LNCAP (cell line): Measurements from ENCODE around the gene RNF13.

ENCODE experiments used
- CTCF ChIP-seq: fragments of 450-650 bp; IDR thresholded peaks from 2 replicates; pipeline ENCODE4 v1.5.1; 2017; ENCODE audit warnings: mild to moderate bottlenecking

RNF13 gene

DNA sequence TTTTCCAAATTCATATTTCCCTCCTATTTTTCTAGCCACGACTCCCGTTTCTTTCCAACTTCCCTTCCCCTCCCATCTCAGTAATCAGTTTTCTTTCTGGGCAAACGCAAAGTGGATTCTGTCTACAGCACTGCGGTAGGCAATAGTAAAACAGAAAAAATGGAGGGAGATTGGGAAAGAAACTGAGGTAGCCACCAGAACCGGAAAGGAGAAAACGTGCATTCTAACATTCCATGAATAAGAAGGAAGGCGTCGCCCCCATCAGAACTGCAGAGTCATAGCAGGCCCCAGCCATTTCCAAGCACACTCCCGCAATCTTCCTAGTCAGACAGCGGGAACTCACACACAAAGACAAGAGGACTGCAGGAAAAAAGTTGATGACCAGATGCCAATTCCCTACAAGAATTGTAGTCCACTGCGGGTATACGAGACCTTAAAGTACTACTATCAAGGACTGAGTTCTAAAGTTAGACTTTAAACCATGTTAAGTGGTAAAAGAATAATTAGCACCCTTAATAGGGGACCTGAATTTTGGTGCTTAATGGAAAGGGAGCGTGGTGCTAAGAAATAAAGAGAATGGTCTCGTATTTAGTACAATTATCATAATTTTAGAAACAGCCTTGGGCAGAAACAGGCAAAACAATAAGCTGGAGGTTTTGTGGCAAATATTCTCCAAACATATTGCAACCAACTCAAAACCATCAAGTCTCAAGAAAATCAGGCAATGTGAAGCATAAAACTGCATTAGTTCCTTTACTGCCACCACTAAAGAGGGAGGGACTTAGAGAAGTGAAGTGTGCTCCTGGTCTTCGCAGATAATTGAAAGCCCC lies 156.3 kb downstream of the RNF13 start:
- TF ChIP-seq CTCF, result no peak

- TF ChIP-seq CTCF, result no peak
These were observed 157.1 kb downstream of the RNF13 start for GRCh38 chr3:149969940-149970715.

DNA sequence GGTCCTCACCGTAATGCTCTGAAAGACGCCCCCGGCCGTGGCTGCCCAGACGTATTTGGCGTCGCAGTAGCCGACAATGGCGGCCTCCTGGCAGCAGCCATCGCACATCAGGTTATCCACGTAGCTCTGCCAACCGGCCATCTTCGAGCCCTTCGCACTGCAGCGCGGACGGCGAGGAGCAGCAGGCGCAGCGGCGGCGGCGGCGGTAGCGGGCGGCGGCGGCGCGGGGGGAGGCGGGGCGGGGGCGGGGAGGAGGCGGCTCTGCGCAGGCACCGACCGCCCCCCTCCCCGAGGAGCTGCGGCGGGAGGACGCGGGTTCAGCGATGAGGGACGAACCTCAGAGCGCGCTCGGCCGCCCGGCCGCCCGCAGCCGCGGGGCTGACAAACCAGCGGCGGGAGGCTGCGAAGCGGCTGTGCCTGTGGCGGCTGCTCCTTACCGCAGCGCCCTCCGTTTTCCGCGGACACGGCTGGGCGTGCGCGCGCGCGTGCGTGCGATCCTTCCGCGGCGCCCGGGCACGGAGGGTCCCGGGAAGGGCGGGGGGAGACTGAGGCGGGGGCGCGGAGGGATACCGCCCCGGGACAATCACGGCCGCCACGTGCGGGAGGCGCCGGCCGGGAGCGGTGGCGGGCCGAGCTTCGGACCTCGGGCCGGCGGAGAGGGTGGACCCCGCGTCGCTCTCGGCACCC lies 157.8 kb downstream of the RNF13 start, which contains the start of gene PFN2:
TSS of gene PFN2 (minus strand) at position 180 of the 687 bp plus-strand sequence. CDS start at position 141, 39 bp downstream.
- no peak for TF ChIP-seq CTCF

DNA sequence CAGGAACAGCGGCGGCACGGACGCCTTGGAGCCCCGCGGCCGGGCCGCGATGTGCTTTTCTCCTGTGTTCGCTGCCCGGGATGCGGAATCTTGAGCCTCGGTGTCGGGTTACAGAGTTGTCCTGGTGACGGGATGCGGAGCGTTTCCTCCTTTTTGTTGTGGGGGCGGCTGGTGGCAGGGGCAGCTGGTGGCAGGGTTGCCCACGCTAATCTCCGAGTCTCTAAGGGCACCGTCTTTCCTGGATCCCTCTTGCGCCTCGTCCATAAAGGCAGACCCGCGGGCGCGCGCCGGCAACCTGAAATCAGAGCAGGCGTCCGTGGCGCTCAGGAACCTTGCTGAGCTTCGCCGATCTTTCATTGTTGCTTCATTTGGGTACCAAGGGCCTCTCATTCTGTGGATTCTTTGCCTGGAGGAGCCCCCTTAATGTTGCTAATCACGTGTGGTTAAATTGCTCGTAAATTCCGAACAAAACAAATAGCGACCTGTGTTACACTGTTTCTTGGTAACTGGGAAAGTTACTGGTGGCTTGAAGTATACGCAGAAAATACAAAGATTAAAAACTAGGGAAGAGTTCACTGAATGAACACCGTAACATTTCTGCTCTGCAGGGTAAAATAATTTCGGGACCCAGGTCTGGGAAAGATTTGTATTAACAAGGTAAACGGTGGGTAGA lies 158.5 kb downstream of the RNF13 start:
- no peak for TF ChIP-seq CTCF

DNA sequence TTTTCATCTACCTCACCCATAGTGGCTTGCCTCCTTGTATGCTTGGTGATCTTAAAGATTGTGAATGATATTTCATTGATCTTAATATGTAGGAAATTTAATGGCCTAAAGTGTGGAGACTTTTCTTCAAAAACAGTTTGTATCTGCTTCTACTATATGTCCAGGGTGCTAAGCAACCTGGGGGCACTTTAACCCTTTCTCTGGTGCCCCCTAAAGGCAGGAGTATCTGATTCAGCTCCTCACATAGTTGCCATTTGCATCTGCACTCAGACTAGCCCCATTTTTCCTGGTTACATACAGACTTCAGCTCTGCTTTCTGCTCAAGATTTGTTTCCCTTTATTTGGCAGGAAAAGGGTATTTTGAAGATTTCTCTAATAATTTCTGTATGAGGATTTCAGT lies 162.9 kb downstream of the RNF13 start:
- no peak for TF ChIP-seq CTCF

DNA sequence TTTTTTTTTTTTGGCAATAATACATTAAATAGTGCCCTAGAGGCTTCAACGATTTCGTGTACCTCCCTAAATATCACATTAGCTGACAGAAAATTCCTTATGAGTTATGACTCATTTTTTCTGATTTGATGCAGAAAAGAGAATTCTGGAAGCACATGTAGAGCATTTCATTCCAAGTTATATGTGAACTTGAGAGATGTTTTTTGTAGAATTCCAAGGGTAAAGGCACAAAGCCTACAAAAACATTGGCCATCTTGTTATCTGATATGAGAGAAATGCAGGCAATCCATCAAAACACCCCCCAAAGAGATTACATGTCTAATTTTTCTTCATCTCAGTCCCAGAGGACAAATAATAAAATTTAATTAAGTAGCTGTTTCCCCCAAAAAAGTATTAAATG lies 164.4 kb downstream of the RNF13 start:
- no peak for TF ChIP-seq CTCF

DNA sequence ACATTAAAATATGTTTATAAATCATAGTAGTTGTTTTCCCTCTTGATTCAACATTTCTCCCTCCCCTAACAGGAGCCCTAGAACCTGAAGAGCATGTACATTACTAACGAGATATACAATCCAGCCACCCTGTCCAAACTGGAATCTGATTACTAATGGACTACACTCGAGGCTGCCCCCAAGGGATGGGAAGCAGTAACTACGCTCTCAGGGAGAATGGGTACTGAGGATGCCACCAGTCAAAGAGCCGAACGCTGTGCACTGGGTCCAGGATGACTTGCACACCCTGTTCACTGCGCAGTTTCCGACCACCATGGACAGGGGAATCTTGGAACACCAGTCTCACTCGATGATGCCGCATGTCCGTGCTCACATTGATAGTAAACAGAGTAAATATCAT lies 169.0 kb downstream of the RNF13 start:
- peak; percentile 14; the same call in 1 of the 2 replicates for TF ChIP-seq CTCF
